Liver (tissue), 3 donors: Measurements from ENCODE around the gene SMIM44.

ENCODE experiments used
- FOXA2 ChIP-seq: IDR thresholded peaks from 2 replicates; pipeline ENCODE4 v1.6.1; 2016; ENCODE audit warnings: antibody characterized with exemption
- SP1 ChIP-seq: IDR thresholded peaks from 2 replicates; pipeline ENCODE4 v1.6.1; 2018; ENCODE audit warnings: antibody characterized with exemption, mild to moderate bottlenecking
- TF ChIP-seq, protein P1 (sequence below): fragments of 150-350 bp; IDR thresholded peaks from 2 replicates; pipeline ENCODE4 v1.5.1; 2017; ENCODE audit warnings: improper control_type of control experiment, low read depth, low read length; ENCODE audit not compliant: missing input control
- TF ChIP-seq, protein P2 (sequence below): IDR thresholded peaks from 2 replicates; pipeline ENCODE4 v1.6.1; 2016; ENCODE audit warnings: antibody characterized with exemption, mild to moderate bottlenecking
- donor health status: healthy.
- donor health status: healthy.

GRCh38 chr19:3474614-3475013 lies 8.6 kb downstream of the SMIM44 start:
- TF ChIP-seq, protein P1, sequence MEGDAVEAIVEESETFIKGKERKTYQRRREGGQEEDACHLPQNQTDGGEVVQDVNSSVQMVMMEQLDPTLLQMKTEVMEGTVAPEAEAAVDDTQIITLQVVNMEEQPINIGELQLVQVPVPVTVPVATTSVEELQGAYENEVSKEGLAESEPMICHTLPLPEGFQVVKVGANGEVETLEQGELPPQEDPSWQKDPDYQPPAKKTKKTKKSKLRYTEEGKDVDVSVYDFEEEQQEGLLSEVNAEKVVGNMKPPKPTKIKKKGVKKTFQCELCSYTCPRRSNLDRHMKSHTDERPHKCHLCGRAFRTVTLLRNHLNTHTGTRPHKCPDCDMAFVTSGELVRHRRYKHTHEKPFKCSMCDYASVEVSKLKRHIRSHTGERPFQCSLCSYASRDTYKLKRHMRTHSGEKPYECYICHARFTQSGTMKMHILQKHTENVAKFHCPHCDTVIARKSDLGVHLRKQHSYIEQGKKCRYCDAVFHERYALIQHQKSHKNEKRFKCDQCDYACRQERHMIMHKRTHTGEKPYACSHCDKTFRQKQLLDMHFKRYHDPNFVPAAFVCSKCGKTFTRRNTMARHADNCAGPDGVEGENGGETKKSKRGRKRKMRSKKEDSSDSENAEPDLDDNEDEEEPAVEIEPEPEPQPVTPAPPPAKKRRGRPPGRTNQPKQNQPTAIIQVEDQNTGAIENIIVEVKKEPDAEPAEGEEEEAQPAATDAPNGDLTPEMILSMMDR: no peak
- no peak for TF ChIP-seq SP1
- TF ChIP-seq FOXA2: no peak
- TF ChIP-seq, protein P2, sequence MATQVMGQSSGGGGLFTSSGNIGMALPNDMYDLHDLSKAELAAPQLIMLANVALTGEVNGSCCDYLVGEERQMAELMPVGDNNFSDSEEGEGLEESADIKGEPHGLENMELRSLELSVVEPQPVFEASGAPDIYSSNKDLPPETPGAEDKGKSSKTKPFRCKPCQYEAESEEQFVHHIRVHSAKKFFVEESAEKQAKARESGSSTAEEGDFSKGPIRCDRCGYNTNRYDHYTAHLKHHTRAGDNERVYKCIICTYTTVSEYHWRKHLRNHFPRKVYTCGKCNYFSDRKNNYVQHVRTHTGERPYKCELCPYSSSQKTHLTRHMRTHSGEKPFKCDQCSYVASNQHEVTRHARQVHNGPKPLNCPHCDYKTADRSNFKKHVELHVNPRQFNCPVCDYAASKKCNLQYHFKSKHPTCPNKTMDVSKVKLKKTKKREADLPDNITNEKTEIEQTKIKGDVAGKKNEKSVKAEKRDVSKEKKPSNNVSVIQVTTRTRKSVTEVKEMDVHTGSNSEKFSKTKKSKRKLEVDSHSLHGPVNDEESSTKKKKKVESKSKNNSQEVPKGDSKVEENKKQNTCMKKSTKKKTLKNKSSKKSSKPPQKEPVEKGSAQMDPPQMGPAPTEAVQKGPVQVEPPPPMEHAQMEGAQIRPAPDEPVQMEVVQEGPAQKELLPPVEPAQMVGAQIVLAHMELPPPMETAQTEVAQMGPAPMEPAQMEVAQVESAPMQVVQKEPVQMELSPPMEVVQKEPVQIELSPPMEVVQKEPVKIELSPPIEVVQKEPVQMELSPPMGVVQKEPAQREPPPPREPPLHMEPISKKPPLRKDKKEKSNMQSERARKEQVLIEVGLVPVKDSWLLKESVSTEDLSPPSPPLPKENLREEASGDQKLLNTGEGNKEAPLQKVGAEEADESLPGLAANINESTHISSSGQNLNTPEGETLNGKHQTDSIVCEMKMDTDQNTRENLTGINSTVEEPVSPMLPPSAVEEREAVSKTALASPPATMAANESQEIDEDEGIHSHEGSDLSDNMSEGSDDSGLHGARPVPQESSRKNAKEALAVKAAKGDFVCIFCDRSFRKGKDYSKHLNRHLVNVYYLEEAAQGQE: no peak
